ENCODE data around the gene FGF14.
"Not testable (repeated sequence)": the region's sequence is repeated elsewhere in the genome, so short reads cannot be mapped to it uniquely, and the experiment has no call there.

The FGF14 gene

DNA sequence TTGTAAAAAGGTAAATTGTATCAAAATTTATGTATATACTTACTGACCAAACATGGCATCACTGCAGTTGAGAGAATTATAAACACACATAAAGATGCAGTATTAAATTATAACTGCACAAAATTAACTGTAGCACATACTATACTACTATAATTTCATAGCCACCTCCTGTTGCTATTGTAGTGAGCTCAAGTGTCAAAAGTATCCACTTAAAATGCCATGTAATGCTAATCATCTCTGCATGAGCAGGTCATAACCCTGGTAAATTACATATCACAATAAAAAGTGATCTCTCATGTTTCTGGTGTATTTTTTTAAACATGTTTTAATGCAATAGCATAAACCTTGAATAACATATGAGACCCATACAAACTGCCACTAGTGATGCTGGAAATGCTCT is 308.6 kb downstream of the FGF14 start:
- H3K4me3 ChIP-seq (ENCODE audit: insufficient read depth, low read depth, low read length, poor library complexity, severe bottlenecking); H3K36me3 ChIP-seq (ENCODE audit: control insufficient read depth, insufficient read depth, low read length); H3K27ac ChIP-seq (ENCODE audit: insufficient read depth, low read length, poor library complexity, severe bottlenecking); H3K4me1 ChIP-seq (ENCODE audit: control insufficient read depth, insufficient read depth, low read length, poor library complexity, severe bottlenecking); DNase-seq; H3K9me3 ChIP-seq (ENCODE audit: control insufficient read depth, low read length); H3K27me3 ChIP-seq (replicated peaks; ENCODE audit: control insufficient read depth, insufficient read depth, low read length, poor library complexity, severe bottlenecking): not testable (repeated sequence)

DNA sequence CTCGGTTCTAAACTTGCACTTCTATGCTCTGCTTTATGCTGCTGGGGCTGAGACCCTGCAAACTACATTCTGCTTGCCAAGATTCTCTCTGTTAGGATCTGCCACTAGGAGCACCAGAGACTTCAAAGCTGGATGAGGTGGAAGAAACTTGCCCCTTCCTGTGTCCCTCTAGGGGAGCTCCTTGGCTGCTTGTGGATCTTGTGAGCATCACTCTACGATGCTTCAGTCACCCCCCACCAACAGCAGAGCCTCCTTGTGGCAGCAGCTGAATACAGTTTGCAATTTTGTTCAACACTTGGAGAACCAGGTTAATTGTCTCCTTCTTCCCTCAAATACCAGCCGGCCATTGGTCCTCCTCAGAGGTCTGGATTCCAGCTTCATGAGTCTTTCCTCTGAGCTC is 310.6 kb downstream of the FGF14 start:
- no peaks in the 10 kb centered on the region for H3K9me3 ChIP-seq (ENCODE audit: control insufficient read depth, low read length)
- no peaks in the 10 kb centered on the region for H3K27me3 ChIP-seq (replicated peaks; ENCODE audit: control insufficient read depth, insufficient read depth, low read length, poor library complexity, severe bottlenecking)
- H3K4me1 ChIP-seq (ENCODE audit: control insufficient read depth, insufficient read depth, low read length, poor library complexity, severe bottlenecking): no peaks in the 10 kb centered on the region
- DNase-seq: no peak
- H3K27ac ChIP-seq (ENCODE audit: insufficient read depth, low read length, poor library complexity, severe bottlenecking): no peak overlapping the region
- H3K36me3 ChIP-seq (ENCODE audit: control insufficient read depth, insufficient read depth, low read length): no peaks in the 10 kb centered on the region
- no peak overlapping the region for H3K4me3 ChIP-seq (ENCODE audit: insufficient read depth, low read depth, low read length, poor library complexity, severe bottlenecking)

DNA sequence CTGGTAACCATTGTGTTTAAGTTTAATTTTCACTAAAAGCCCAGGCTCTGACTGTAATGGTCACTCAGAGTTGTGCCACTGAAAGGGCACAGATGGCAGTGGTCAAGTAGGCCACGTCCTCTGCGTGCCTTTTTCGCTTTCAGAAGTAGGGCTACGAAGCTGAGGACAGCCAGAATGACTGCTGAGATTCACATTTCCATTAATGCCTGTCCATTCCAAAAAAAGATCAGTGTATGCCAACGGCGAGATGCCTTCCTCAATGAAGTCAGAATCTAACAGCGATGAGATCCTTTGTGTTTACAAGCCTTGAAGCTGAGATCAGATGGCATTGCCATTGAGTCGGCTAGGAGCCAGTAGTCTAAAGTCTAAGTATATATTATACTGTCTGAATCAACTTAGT is 311.3 kb downstream of the FGF14 start:
- Histone ChIP-seq H3K27ac (ENCODE audit: insufficient read depth, low read length, poor library complexity, severe bottlenecking) (no peak overlapping the region), H3K9me3 (ENCODE audit: control insufficient read depth, low read length) (no peaks in the 10 kb centered on the region), H3K27me3 (replicated peaks; ENCODE audit: control insufficient read depth, insufficient read depth, low read length, poor library complexity, severe bottlenecking) (no peaks in the 10 kb centered on the region), H3K36me3 (ENCODE audit: control insufficient read depth, insufficient read depth, low read length) (no peaks in the 10 kb centered on the region), H3K4me1 (ENCODE audit: control insufficient read depth, insufficient read depth, low read length, poor library complexity, severe bottlenecking) (no peaks in the 10 kb centered on the region), H3K4me3 (ENCODE audit: insufficient read depth, low read depth, low read length, poor library complexity, severe bottlenecking) (no peak overlapping the region)
- DNase-seq: no peak

DNA sequence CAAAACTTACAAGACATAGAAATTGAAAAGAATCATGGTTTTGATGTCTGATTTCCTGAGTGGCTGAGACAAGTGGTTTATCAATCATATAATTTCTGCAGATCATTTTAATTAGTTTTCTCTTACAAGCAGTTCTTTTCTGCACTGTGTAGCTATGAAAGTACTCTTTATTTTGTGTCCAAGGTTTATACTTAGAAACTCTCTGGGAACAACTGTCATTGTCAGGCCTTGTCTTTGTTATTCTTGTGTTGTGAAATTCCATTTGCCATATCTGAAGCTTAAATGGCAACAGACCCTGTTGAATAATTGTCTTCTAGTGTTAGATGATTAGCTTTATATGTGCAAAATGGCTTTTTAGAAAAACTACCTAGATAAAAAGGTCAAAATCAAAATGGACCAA is 312.1 kb downstream of the FGF14 start:
- Histone ChIP-seq H3K9me3 (ENCODE audit: control insufficient read depth, low read length) (no peaks in the 10 kb centered on the region), H3K4me3 (ENCODE audit: insufficient read depth, low read depth, low read length, poor library complexity, severe bottlenecking) (no peak overlapping the region), H3K36me3 (ENCODE audit: control insufficient read depth, insufficient read depth, low read length) (no peaks in the 10 kb centered on the region), H3K4me1 (ENCODE audit: control insufficient read depth, insufficient read depth, low read length, poor library complexity, severe bottlenecking) (no peaks in the 10 kb centered on the region), H3K27me3 (replicated peaks; ENCODE audit: control insufficient read depth, insufficient read depth, low read length, poor library complexity, severe bottlenecking) (no peaks in the 10 kb centered on the region), H3K27ac (ENCODE audit: insufficient read depth, low read length, poor library complexity, severe bottlenecking) (no peak overlapping the region)
- no peak for DNase-seq

DNA sequence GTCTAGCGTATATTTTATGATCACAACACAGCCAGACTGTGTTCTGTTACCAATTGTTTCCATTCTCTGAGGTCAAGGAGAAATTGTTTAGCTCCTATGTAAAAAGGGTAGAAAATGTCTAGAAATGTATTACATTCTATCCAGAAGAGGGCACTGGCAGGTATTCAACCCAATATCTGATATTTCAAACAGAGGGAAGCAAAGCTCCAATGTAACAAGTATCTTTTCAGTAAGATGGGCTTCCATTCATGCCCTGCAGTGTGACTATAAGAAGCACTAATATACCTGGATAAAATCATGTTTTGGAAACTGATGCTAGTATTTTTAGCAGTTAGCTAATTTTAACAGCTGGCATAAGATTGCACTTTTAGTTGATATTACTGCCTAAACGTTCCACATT is 312.7 kb downstream of the FGF14 start:
- no peaks in the 10 kb centered on the region for H3K9me3 ChIP-seq (ENCODE audit: control insufficient read depth, low read length)
- no peaks in the 10 kb centered on the region for H3K4me1 ChIP-seq (ENCODE audit: control insufficient read depth, insufficient read depth, low read length, poor library complexity, severe bottlenecking)
- no peak overlapping the region for H3K27ac ChIP-seq (ENCODE audit: insufficient read depth, low read length, poor library complexity, severe bottlenecking)
- no peaks in the 10 kb centered on the region for H3K36me3 ChIP-seq (ENCODE audit: control insufficient read depth, insufficient read depth, low read length)
- no peak for DNase-seq
- H3K27me3 ChIP-seq (replicated peaks; ENCODE audit: control insufficient read depth, insufficient read depth, low read length, poor library complexity, severe bottlenecking): no peaks in the 10 kb centered on the region
- H3K4me3 ChIP-seq (ENCODE audit: insufficient read depth, low read depth, low read length, poor library complexity, severe bottlenecking): no peak overlapping the region

DNA sequence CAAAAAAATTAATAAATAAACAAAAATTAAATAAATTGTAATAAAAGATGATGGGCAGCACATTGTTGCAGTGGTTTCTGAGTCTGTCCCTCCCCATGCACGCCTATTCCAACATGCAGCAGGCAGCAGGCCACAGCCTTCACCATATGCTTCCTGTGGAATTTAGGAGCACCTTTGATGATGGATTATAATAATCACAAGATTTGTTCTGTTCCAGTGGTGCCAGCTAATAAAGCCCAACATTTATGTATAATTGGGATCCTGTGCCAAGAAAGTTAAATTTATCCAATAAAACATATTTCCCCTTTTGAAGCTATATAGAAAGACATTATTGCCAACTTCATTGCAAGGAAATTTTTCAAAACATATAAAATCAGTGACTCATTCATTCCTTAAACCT is 328.6 kb downstream of the FGF14 start:
- no peak overlapping the region for H3K27ac ChIP-seq (ENCODE audit: insufficient read depth, low read length, poor library complexity, severe bottlenecking)
- DNase-seq: no peak

DNA sequence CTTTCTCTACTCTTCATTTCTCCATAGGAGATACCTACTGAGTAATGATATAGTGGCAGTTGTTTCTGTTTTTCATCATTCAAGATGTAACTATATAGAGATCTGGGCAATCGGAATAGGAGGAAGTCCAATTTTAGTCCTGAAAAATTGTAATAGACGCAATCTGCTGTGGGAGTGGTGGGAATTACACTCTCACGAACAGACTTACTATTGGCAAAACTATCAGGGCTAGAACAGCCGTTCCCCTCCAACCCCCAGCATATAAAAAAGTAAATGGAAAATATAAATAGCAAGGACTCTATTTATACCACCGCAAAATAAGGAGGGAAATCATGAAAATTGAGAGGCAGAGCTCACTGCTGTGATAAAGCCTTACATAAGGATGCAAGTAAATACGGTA is 330.1 kb downstream of the FGF14 start:
- H3K36me3 ChIP-seq (ENCODE audit: control insufficient read depth, insufficient read depth, low read length): no peaks in the 10 kb centered on the region
- H3K27ac ChIP-seq (ENCODE audit: insufficient read depth, low read length, poor library complexity, severe bottlenecking): no peak overlapping the region
- no peak overlapping the region for H3K4me3 ChIP-seq (ENCODE audit: insufficient read depth, low read depth, low read length, poor library complexity, severe bottlenecking)
- no peaks in the 10 kb centered on the region for H3K9me3 ChIP-seq (ENCODE audit: control insufficient read depth, low read length)
- H3K27me3 ChIP-seq (replicated peaks; ENCODE audit: control insufficient read depth, insufficient read depth, low read length, poor library complexity, severe bottlenecking): no peaks in the 10 kb centered on the region
- no peak for DNase-seq
- H3K4me1 ChIP-seq (ENCODE audit: control insufficient read depth, insufficient read depth, low read length, poor library complexity, severe bottlenecking): no peaks in the 10 kb centered on the region

More for the DNA sequence above, 328.6 kb downstream of the FGF14 start:
- Histone ChIP-seq H3K36me3 (ENCODE audit: control insufficient read depth, insufficient read depth, low read length) (no peaks in the 10 kb centered on the region), H3K4me1 (ENCODE audit: control insufficient read depth, insufficient read depth, low read length, poor library complexity, severe bottlenecking) (no peaks in the 10 kb centered on the region), H3K4me3 (ENCODE audit: insufficient read depth, low read depth, low read length, poor library complexity, severe bottlenecking) (no peak overlapping the region), H3K27me3 (replicated peaks; ENCODE audit: control insufficient read depth, insufficient read depth, low read length, poor library complexity, severe bottlenecking) (no peaks in the 10 kb centered on the region), H3K9me3 (ENCODE audit: control insufficient read depth, low read length) (no peaks in the 10 kb centered on the region)

DNA sequence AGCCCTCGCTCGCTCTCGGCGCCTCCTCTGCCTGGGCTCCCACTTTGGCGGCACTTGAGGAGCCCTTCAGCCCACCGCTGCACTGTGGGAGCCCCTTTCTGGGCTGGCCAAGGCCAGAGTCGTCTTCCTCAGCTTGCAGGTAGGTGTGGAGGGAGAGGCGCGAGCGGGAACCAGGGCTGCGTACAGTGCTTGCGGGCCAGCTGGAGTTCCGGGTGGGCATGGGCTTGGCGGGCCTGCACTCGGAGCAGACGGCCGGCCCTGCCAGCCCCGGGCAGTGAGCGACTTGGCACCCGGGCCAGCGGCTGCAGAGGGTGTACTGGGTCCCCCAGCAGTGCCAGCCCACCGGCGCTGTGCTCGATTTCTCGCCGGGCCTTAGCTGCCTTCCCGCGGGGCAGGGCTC is 333.5 kb downstream of the FGF14 start:
- not testable (repeated sequence) for H3K27me3 ChIP-seq (replicated peaks; ENCODE audit: control insufficient read depth, insufficient read depth, low read length, poor library complexity, severe bottlenecking); H3K9me3 ChIP-seq (ENCODE audit: control insufficient read depth, low read length); H3K4me3 ChIP-seq (ENCODE audit: insufficient read depth, low read depth, low read length, poor library complexity, severe bottlenecking); DNase-seq; H3K4me1 ChIP-seq (ENCODE audit: control insufficient read depth, insufficient read depth, low read length, poor library complexity, severe bottlenecking); H3K36me3 ChIP-seq (ENCODE audit: control insufficient read depth, insufficient read depth, low read length); H3K27ac ChIP-seq (ENCODE audit: insufficient read depth, low read length, poor library complexity, severe bottlenecking)

DNA sequence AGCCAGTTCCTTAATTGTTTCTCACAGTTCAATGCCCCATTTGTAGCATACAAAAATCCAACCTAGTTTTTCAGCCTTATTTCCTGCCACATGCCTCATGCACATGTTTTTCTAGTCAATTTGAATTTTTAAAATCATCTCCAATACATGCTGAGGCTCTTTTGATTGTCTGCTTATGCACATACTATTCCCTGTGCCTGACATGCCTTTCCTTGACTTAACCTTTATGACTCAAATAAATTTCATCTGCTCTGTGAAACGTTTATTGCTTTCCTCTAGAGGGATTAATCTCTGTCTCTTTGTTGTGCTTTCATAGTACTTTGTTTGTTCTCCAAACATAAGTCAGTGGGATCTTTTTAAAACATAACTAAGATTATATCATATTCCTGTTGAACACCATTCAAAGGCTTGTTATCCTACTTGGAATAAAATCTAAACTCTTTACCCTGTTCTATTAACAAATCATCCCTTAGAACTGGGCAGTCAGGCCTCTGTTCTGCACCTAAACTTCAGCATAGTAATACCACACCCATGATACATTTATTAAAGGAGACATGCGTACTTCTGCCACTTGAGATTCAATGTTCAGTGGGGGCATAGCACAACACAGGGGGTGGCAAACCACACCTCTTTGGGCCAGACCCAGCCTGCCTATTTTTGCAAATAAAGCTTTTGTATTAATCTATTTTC is 346.6 kb downstream of the FGF14 start:
- H3K36me3 ChIP-seq (ENCODE audit: control insufficient read depth, insufficient read depth, low read length): no peaks in the 10 kb centered on the region
- H3K27me3 ChIP-seq (replicated peaks; ENCODE audit: control insufficient read depth, insufficient read depth, low read length, poor library complexity, severe bottlenecking): no peaks in the 10 kb centered on the region
- no peaks in the 10 kb centered on the region for H3K4me1 ChIP-seq (ENCODE audit: control insufficient read depth, insufficient read depth, low read length, poor library complexity, severe bottlenecking)
- no peak for DNase-seq
- no peak overlapping the region for H3K4me3 ChIP-seq (ENCODE audit: insufficient read depth, low read depth, low read length, poor library complexity, severe bottlenecking)
- H3K27ac ChIP-seq (ENCODE audit: insufficient read depth, low read length, poor library complexity, severe bottlenecking): no peak overlapping the region
- no peaks in the 10 kb centered on the region for H3K9me3 ChIP-seq (ENCODE audit: control insufficient read depth, low read length)

DNA sequence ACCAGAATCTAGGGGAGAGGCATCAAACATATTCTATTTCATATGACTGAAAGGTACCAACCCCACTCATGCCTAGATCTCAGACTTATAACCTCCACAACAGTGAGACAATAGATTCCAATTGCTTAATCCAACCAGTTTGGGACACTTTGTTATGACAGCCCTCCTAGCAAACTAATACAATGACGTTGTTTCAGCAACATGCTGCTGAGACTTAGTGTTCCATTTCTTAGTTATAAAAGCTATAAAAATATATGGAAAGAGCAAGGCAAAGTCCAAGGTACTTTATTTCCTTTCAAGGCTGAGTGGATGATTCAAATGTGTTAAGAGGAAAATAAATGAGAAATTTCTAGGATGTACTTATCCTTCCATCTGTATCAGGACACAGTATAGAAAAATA is 352.0 kb downstream of the FGF14 start:
- no peaks in the 10 kb centered on the region for H3K27me3 ChIP-seq (replicated peaks; ENCODE audit: control insufficient read depth, insufficient read depth, low read length, poor library complexity, severe bottlenecking)
- H3K4me3 ChIP-seq (ENCODE audit: insufficient read depth, low read depth, low read length, poor library complexity, severe bottlenecking): no peak overlapping the region
- no peak for DNase-seq
- H3K27ac ChIP-seq (ENCODE audit: insufficient read depth, low read length, poor library complexity, severe bottlenecking): no peak overlapping the region
- no peaks in the 10 kb centered on the region for H3K36me3 ChIP-seq (ENCODE audit: control insufficient read depth, insufficient read depth, low read length)
- no peaks in the 10 kb centered on the region for H3K9me3 ChIP-seq (ENCODE audit: control insufficient read depth, low read length)
- no peaks in the 10 kb centered on the region for H3K4me1 ChIP-seq (ENCODE audit: control insufficient read depth, insufficient read depth, low read length, poor library complexity, severe bottlenecking)

Data from effector memory CD4-positive, alpha-beta T cell (primary cell).